Umbilical cord (tissue), 2 donors: ENCODE measurements around the gene RGS16. TPM values are rescaled to one million over a fixed set of nuclear protein-coding genes. Genes with fewer than 3 reads are reported as not detected.
A peak's percentile ranks its signal among the peaks of the same experiment; 100 is the strongest.

ENCODE experiments used
- DNase-seq: peaks from one replicate; pipeline ENCODE4 v3.0.0-alpha.2; 2015; ENCODE audit warnings: low spot score
- total RNA-seq: library from RNA; depleted of rRNA; stranded (reverse); fragments of >200 nt; gene quantifications from one replicate; pipeline ENCODE4 v1.2.3, GENCODE V29; 2014; ENCODE audit warnings: low replicate concordance; ENCODE audit not compliant: insufficient read depth

RGS16 gene
- total RNA-seq, 1 donor from 2014 or later = 4.6 TPM

DNA sequence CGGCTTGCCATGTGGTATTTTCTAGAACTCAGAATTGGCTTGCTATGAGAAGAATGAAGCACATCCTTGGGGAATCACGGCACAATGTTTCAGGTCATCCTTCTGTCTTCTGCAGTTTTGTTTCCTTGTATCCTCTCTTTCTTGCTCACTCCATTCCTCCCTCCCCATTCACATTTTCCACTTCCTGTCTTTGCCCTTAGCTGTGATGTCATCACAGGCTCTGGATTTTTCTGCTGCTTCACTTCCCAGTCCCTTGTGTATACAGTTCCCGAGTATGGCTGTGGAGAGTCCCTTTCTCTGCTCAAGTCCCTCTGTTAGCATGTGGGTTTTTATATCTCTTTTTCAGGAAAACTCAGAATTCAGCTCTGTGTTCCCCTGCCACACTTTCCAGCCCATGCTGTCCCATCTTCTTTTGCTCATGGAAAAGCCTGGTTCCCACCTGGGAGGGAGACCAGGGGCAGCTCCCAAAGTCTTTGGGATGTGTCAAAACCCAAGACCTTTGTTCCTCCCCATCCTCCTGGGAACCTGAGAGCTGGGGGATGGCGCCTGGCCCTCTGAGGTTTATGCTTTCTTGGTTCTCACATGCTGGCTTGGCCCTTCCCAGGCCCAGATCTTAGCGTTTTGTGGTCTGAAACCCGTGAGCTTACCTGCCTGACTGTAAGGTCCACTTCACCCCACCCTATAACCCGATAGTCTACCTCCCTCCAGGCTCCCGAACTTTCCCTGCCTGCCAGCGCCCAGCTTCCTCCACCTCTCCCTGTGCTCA lies 4.8 kb upstream of the RGS16 start:
- peak; percentile 57 for DNase-seq

- no peak for DNase-seq
Observed at GRCh38 chr1:182608236-182608635, 4.0 kb upstream of the RGS16 start.

DNA sequence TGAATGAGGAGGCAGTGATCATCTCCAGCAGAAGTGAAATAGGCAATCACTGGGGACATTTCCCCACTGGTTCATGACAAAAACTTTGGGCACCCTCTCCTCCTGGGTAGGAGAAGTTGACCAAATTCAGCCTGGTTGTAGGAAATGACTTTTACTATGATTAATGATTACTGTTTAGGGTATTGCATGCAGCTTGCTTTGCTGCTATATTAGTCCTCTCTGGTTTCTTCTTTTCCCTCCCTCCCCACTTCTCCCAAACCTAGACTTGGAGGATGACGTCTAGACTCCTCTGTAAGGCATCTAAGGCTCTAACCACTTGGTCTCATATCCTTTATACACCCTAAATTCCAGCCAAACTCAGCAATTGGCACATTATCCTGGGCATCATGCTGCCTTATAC lies 3.4 kb upstream of the RGS16 start:
- no peak for DNase-seq

DNA sequence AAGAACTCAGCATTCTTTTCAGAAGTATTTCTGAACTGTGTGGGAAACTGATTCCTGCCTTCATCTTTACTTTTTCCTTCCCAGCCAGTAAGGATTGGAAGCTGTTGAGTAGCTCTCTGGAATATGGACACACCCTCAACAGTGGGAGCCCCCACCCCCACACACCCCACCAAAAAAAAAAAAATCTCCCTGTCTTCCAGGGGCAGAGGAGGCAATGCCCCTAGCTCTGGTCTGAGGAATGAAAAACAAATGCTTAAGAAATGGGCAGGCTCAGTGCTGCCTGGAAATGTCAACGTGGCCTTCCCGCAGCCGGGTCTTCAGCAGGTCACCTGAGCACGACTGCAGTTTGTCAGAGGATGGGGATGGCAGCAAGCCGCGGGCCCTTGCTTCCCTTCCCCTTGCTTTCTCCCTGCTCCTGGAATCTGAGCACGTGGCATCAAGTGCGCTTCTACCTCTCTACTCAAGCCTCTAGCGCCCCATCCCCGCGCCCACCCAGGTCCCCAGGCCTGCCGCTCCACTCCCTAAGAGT lies 479 bp downstream of the RGS16 start:
- DNase-seq = peak; percentile 41

DNA sequence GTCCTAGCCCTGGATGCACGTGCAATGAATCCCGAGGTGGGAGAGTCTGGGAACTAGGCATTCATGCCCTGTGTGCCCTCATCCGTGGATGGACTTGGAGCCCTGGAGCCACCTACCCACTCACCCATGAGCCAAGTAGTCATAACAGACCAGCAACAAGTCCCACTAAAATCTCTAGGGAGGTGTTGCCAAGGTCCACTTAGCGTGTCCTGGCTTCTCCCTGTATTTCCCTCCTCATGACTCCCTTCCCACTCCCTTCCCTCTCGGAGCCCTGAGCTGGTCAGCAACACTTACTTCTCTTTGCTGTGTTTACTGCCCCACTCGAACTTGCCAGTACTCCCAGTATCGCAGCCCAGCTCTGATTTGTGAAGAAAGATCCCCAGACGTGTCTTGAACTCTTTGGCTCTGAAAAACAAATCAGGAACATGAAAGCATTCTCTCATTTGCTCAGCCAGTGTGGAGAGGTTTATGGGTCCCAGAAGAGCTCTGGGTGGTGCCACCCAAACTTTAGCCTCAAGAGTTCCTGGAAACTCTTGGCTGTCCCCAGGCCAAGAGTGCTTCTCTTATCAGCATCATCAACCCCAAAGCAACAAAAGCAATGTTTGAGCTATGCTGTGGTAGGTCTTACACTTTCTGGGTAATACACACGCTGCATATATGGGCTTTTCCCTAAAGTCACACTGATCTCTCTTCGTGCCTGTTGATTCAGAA lies 1.1 kb downstream of the RGS16 start:
- peak; percentile 73 for DNase-seq

DNA sequence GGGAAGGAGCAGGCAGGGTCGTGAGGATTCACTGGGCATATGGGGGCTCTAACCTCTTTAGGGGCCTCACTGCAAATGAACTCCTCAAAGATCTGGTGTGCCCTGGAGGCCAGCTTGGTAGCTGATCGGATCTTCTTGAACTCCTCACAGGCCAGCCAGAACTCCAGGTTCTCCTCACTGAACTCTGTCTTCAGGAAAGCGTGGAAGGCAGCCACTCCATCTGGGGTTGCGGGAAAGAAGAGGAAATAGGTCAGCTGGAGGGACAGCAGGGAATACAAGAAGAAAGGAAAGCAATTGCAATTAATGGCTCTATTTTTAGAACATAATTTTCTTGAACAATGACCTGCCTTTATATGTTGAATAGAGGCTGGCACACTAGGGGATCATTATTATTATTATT lies 2.3 kb downstream of the RGS16 start:
- no peak for DNase-seq

GRCh38 chr1:182601416-182601786 lies 2.8 kb downstream of the RGS16 start:
- peak; percentile 85 for DNase-seq

DNA sequence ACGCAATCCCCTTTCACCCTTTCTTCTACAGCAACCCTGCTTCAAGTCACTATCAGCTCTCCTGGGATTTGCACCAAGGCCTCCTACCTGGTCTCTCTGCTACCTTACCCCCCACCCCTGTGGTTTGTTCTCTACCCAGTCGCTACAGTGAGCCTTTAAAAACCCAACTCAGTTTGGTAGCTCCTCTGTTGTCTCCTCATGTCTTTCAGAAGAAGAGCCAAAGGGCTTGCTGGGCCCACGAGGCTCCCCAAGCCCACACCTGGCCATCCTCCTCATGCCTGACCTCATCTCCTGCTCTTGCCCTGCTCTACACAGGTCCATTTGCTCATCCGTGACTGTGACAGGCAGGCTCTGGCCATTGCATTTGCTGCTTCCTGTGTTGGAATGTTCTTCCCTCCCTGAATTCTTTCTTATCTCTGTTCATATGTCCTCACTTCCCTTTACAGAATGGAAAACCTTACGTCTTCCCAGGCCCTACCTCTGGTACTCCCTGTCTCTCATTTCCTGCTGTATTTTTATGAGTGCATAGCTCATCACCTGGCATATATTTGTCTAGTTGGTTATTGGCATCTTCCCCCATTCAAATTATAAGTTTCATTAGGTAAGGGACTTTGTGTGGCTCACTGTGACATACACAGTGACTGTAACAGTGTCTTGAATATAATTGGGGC lies 3.3 kb downstream of the RGS16 start:
- DNase-seq = no peak

GRCh38 chr1:182600036-182600713 lies 4.0 kb downstream of the RGS16 start:
- DNase-seq = no peak

DNA sequence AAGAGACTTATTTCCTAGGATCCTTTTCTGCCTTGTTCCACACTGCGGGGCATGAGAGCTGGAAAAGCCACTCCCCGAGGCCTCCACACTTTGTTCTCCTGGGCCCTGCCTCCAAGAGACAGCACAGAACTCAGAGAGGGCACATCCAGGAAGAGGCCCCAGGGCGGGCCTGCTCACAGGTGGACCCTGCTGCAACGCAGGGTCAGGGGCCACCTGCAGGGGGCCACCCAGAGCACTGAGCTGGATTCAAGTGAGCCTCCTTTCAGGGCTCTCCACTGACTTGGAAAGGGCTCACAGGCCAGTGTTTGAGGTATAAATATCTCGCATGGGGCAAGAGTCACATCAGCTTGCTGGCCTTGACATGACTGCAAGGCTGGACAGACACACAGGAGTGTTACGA lies 4.8 kb downstream of the RGS16 start:
- DNase-seq = no peak

- no peak for DNase-seq
Observed at GRCh38 chr1:182598296-182598695, 5.9 kb downstream of the RGS16 start.

- DNase-seq = no peak
Observed at GRCh38 chr1:182596934-182597333, 7.3 kb downstream of the RGS16 start.

- peak; percentile 74 for DNase-seq
Observed at GRCh38 chr1:182595641-182596240, 8.4 kb downstream of the RGS16 start.

GRCh38 chr1:182589931-182590330 lies 14.3 kb downstream of the RGS16 start:
- no peak for DNase-seq

DNA sequence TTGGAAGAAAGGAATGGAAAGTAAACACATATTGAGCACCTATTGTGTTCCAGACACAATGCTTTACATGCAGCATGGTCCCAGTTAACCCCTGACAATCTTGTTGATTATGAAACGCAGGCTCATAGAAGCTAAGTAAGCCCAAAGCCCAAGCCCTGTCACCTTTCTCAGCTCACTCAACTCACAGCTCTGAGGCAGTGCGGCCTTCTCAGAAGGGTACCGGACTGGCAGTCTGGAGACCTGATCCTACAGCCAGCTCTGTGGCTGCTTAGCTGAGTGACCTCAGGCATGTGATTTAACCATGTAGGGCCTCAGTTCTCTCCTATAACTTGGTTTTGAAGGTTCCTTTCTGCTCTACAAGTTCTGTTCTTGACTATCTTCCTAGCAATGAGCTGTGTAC lies 14.7 kb downstream of the RGS16 start:
- no peak for DNase-seq

DNA sequence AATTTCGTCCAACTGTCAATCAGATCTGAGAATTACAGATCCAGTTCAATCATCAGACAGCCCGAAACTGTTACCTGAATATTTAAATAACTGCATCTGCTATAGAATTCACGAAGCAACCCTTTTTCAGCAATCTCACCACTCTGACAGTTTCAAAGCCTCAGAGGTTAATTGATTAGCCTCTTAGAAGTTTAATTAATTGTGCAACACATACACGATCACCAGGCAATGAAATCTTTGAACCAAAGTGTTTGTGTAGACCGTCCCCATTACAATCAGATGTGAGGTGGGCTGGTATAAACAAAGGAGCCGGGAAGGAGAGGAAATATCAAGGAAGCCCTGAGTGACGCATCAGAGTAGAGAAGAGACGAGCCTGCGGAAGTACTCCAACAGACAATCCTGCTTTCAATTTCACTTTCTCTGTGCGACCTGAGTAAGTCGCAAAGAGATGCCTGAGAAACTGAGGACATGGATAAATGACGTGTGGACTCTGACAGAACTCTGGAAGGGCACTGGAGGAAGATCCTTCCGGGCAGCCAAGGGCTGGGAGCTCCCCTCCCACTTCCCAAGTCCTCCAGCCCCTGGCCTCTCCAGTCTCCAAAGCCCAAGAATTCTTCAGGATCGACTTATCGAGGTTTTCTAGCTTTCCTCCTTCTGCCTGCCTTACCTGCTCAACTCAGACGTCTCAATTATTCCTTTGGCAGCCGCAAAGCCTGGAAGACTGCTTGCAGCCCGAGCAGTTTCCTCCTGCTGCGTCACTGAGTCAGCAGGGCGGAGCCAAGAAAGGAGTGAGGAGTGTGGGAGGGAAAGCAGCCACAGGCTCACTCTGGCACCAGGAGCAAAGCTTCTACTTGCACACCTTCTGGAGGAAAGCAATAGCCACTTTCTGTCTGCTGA lies 15.4 kb downstream of the RGS16 start, which contains the start of gene RNASEL:
Gene RNASEL, minus strand, starts transcription at position 757 of the 897 bp plus-strand sequence. CDS start 2,450 bp downstream, outside the sequence.
- peak; percentile 88 for DNase-seq

DNA sequence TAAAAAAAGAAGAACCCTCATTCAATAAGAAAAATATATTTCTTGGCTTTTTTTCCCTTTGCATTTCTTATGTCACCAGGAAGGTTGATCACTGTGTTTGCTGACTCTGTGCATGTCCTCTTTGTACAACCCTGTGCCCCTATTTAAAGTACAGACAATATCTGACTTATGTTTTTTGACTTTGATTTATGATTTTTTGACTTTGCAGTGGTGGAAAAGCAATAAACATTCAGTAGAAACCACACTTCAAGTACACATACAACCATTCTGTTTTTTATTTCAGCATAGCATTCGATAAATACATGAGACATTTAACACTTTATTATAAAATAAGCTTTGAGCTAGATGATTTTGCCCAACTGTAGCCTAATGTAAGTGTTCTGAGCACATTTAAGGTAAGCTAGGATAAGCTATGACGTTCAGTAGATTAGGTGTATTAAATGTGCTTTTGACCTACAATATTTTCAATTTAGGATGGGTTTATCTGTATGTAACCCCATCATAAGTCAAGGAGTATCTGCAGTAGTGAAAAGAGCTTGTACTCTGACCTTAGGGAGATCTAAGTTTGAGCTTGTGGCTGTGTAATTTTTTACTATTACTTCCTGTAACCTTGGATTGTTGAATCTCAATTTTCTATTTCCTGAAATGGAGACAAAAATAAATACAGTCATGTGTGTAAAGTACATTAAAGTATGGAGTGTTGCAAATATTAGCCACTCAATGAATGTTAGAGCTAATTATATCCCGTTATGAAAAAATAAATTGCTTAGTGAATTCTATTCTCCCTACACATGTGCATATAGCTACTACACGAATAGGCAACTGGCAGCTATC lies 16.3 kb downstream of the RGS16 start:
- no peak for DNase-seq

- DNase-seq = no peak
Observed at GRCh38 chr1:182587093-182587492, 17.1 kb downstream of the RGS16 start.

DNA sequence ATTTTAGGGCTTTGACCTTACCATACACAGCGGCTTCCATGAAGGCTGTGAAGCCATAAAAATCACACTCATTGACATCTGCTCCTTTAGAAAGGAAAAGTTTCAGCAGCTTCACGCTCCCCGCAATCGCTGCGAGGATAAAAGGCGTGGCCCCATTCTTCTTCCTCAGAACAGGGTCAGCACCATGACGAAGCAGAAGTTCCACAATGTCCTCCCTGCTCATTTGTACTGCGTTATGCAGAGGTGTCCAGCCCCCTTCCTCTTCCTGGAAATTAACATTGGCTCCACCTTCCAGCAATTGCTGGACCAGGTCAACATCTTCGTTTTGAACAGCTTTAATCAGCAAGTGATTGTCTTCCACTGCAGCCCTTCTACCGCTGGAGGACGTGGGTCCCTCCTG lies 17.8 kb downstream of the RGS16 start:
- DNase-seq = no peak
